K562 (cell line): ENCODE data around the gene TEPSIN. TPM values are rescaled to one million over a fixed set of nuclear protein-coding genes. Genes with fewer than 3 reads are reported as not detected.

Source experiments
- ATAC-seq: fragments of 200-7000 bp; cut with Tn5 transposase; 3 replicates; pipeline ENCODE4 v1.9.1; 2020; ENCODE audit warnings: moderate library complexity
- BruUV-seq: library from RNA; stranded (reverse); fragments of 400-500 nt; replicated peaks from 2 replicates; lab custom pipeline; 2021; lab: Mats Ljungman, UMichigan
- CTCF ChIA-PET: fragments of 300-600 bp; formaldehyde crosslinking; extraction: SDS; loops from one replicate; lab custom pipeline; 2021; ENCODE audit warnings: low intra/inter-chr PET ratio; lab: Yijun Ruan, JAX
- POLR2A ChIA-PET: fragments of 300-600, 350-650 bp; sonication (Branson Sonifier 250); formaldehyde crosslinking; extraction: SDS; loops from one replicate; lab custom pipeline; 2021; ENCODE audit warnings: antibody characterized with exemption, inconsistent platforms; lab: Yijun Ruan, JAX
- DNase-seq, 4 experiments: peaks; one replicate each; pipeline versions ENCODE4 v3.0.0 to v3.0.0-alpha.2; 2011 to 2018; ENCODE audit warnings: low spot score in 3 of 4, mixed read lengths in 3 of 4; ENCODE audit errors: extremely low read depth in 1 of 4
- FAIRE-seq: peaks from 2 replicates; lab custom pipeline; 2011; peaks lifted over from hg19 to GRCh38; lab: Jason Lieb, UNC
- H2AFZ ChIP-seq: 2 replicates; pipeline ENCODE4 v1.6.0; 2011; ENCODE audit warnings: low read depth, low read length, control low read depth, inconsistent platforms
- H3K27ac ChIP-seq: fragments of 200-600 bp; 3 replicates; pipeline ENCODE4 v1.8.0; 2011; ENCODE audit warnings: low read depth, mild to moderate bottlenecking, control low read depth, inconsistent platforms, low read length, moderate library complexity, mixed read lengths; ENCODE audit errors: extremely low read depth
- H3K27me3 ChIP-seq, 2 experiments: fragments of 300-600 bp in 1 of 2; 2 replicates in 1 of 2; 3 replicates in 1 of 2; pipeline versions ENCODE4 v1.6.0 to v1.8.0; 2011; ENCODE audit warnings: inconsistent platforms in 2 of 2, low read length in 2 of 2, mild to moderate bottlenecking in 1 of 2, mixed read lengths in 1 of 2, moderate library complexity in 1 of 2; ENCODE audit not compliant: control insufficient read depth in 2 of 2, insufficient read depth in 2 of 2
- H3K36me3 ChIP-seq: fragments of 300-600 bp; 3 replicates; pipeline ENCODE4 v1.8.0; 2011; ENCODE audit warnings: mild to moderate bottlenecking, low read length, inconsistent platforms; ENCODE audit not compliant: control insufficient read depth, insufficient read depth
- H3K4me1 ChIP-seq, 2 experiments: fragments of 200-600 bp in 1 of 2; replicated peaks in 1 of 2; 2 replicates in 1 of 2; 3 replicates in 1 of 2; pipeline versions ENCODE4 v1.5.1 to v1.8.0; 2011; ENCODE audit warnings: inconsistent platforms in 2 of 2, low read length in 2 of 2, mild to moderate bottlenecking in 1 of 2, mixed read lengths in 1 of 2, moderate library complexity in 1 of 2; ENCODE audit not compliant: control insufficient read depth in 2 of 2, insufficient read depth in 2 of 2
- H3K4me2 ChIP-seq: 2 replicates; pipeline ENCODE4 v1.6.1; 2011; ENCODE audit warnings: low read length, control low read depth, inconsistent platforms, mixed read lengths; ENCODE audit not compliant: insufficient read depth
- H3K4me3 ChIP-seq: fragments of 200-600 bp; sonication (generic), shearing (Covaris generic); 2 replicates; pipeline ENCODE4 v1.5.1; 2016; ENCODE audit warnings: control low read depth, inconsistent platforms
- H3K79me2 ChIP-seq: fragments of 200-600 bp; 3 replicates; pipeline ENCODE4 v1.8.0; 2011; ENCODE audit warnings: low read length, inconsistent platforms; ENCODE audit not compliant: control insufficient read depth, insufficient read depth
- H3K9ac ChIP-seq, 2 experiments: 2 replicates each; pipeline versions ENCODE4 v1.6.0 to v1.6.1; 2011; ENCODE audit warnings: low read depth in 2 of 2, low read length in 2 of 2, control low read depth in 1 of 2, inconsistent platforms in 1 of 2, mild to moderate bottlenecking in 1 of 2, mixed read lengths in 1 of 2; ENCODE audit not compliant: insufficient read depth in 1 of 2
- H3K9me1 ChIP-seq: one replicate; pipeline ENCODE4 v1.6.0; 2011; ENCODE audit warnings: inconsistent platforms, mild to moderate bottlenecking, low read length, moderate library complexity; ENCODE audit not compliant: control insufficient read depth, insufficient read depth
- H3K9me3 ChIP-seq: replicated peaks from 2 replicates; pipeline ENCODE4 v1.5.1; 2011; ENCODE audit warnings: low read depth, low read length, inconsistent platforms; ENCODE audit not compliant: control insufficient read depth, insufficient read depth
- H4K20me1 ChIP-seq: replicated peaks from 2 replicates; pipeline ENCODE4 v1.6.1; 2011; ENCODE audit warnings: low read length, inconsistent platforms, mixed read lengths; ENCODE audit not compliant: control insufficient read depth, insufficient read depth
- ARID2 ChIP-seq: fragments of 450-650 bp; IDR thresholded peaks from 2 replicates; pipeline ENCODE4 v1.6.1; 2017; ENCODE audit warnings: antibody characterized with exemption, mild to moderate bottlenecking
- ESRRB ChIP-seq: fragments of 250-450 bp; sonication (Bioruptor Pico); IDR thresholded peaks from 2 replicates; pipeline ENCODE4 v1.5.0; 2020; ENCODE audit warnings: mild to moderate bottlenecking, moderate library complexity, borderline replicate concordance
- GATAD2B ChIP-seq: fragments of 450-650 bp; IDR thresholded peaks from 2 replicates; pipeline ENCODE4 v1.6.1; 2017; ENCODE audit warnings: mild to moderate bottlenecking, borderline replicate concordance
- LCOR ChIP-seq: sonication (generic); formaldehyde crosslinking; IDR thresholded peaks from 2 replicates; pipeline ENCODE4 v1.8.0; 2022; ENCODE audit warnings: mild to moderate bottlenecking, missing genetic modification reagents
- ZBTB33 ChIP-seq: sonication (generic); formaldehyde crosslinking; IDR thresholded peaks from 2 replicates; pipeline ENCODE4 v1.8.1; 2023; ENCODE audit warnings: mild to moderate bottlenecking, missing genetic modification reagents
- WGBS: fragments of 100-300 bp; shearing (Covaris generic); methylation state at CpG from one replicate; pipeline ENCODE4 v1.1.6; 2016; ENCODE audit warnings: low coverage, mixed read lengths; ENCODE audit not compliant: insufficient coverage; ENCODE audit errors: missing lambda C conversion rate; 5-methylcytosine and 5-hydroxymethylcytosine counted together
- in situ Hi-C: fragments of 300-500 bp; cut with MboI; formaldehyde crosslinking; loops from 4 replicates; pipeline ENCODE4 v1.15.0; 2018; ENCODE audit warnings: inconsistent platforms, mixed read lengths
- intact Hi-C: fragments of 100-400 bp; cut with micrococcal nuclease; formaldehyde crosslinking; loops from 2 replicates; pipeline ENCODE4 v1.14.2; 2022
- polyA plus RNA-seq, 8 experiments: library from polyadenylated mRNA; depleted of rRNA in 4 of 8; stranded (reverse) in 5 of 8; unstranded in 3 of 8; fragments of >200 nt; fragmentation: Nextera tagmentation in 2 of 8; fragmentation: Illumina TruSeq in 1 of 8; extraction: Ambion mirVana in 2 of 8; extraction: Trizol in 1 of 8; gene quantifications; 2 replicates each; pipeline versions ENCODE4 v1.2.1 to v1.2.3, GENCODE V29; 2011 to 2014; ENCODE audit warnings: inconsistent platforms in 1 of 8, missing spikeins in 1 of 8
- total RNA-seq, 7 experiments: library from RNA; depleted of rRNA in 6 of 7; stranded (reverse); fragments of >200 nt in 6 of 7; fragmentation: Illumina TruSeq in 2 of 7; extraction: Trizol in 2 of 7; gene quantifications; 2 replicates each; pipeline versions ENCODE4 v1.2.1 to v1.2.3, GENCODE V29; 2011 to 2021; ENCODE audit warnings: low replicate concordance in 1 of 7

Gene TEPSIN
- total and polyA plus RNA-seq, 9 of the 15 experiments (the other 6 are each of a cell fraction or from before 2014, with no cell fraction given): 0.80 to 29.8 (median 5.3) TPM

- TF ChIP-seq ARID2: 0 out of 2 replicates have a peak, but pooled peaks have one; percentile 7
- TF ChIP-seq ZBTB33 (CRISPR knock-in tag): peak; percentile 60; the same call in 1 of the 2 replicates
Measured at GRCh38 chr17:81241648-81242420, 3.0 kb upstream of the TEPSIN start (continued).

- Histone ChIP-seq H4K20me1 (peaks cover 7% of the 10 kb centered on the region; the same call in 1 of the 2 replicates), H2AFZ (no peak overlapping the region), H3K4me3 (no peak overlapping the region), H3K4me2 (no peak overlapping the region), H3K27ac (no peak overlapping the region), H3K4me1 (peaks cover 10 to 89% of the 10 kb centered on the region in 2 experiments; a peak in 4 of 5 replicates), H3K9ac (no peak overlapping the region), H3K27me3 (no peaks in the 10 kb centered on the region), H3K9me1 (no peaks in the 10 kb centered on the region), H3K36me3 (peaks cover 19% of the 10 kb centered on the region; the same call in 1 of the 3 replicates), H3K9me3 (no peaks in the 10 kb centered on the region), H3K79me2 (peaks cover 34% of the 10 kb centered on the region)
- intact Hi-C loops: loop anchor here (1.0 kb wide), 1 partner anchor 99 kb away; no protein-coding TSS in a partner anchor
- BruUV-seq: no TSS peak
- no peak for ATAC-seq
- peak; percentile 11 for FAIRE-seq
- DNase-seq: no peak
- in situ Hi-C loops: loop anchor here (25.0 kb wide), 1 partner anchor 104 kb away; no protein-coding TSS in a partner anchor
- WGBS: 76% methylated on average over 10 of the region's 10 CpGs
- POLR2A ChIA-PET: interaction anchor here (0.8 to 1.1 kb wide), 2 partner anchors 141 to 195 kb away, joined by 3 to 4 read pairs; no protein-coding TSS in a partner anchor
- CTCF ChIA-PET: interaction anchor here (1.5 to 2.0 kb wide), 2 partner anchors 98 to 140 kb away, joined by 6 to 17 read pairs; no protein-coding TSS in a partner anchor
- TF ChIP-seq LCOR (0 out of 2 replicates have a peak, but pooled peaks have one; percentile 19), ESRRB (CRISPR knock-in tag) (no peak), GATAD2B (no peak)
Measured at GRCh38 chr17:81241203-81241602, 2.3 kb upstream of the TEPSIN start.
